Measurements from ENCODE around the gene DAPK2. TPM values are rescaled to one million over a fixed set of nuclear protein-coding genes. Genes with fewer than 3 reads are reported as not detected.
A peak's percentile ranks its signal among the peaks of the same experiment; 100 is the strongest.

Gene DAPK2
- total and polyA plus RNA-seq, 12 donors = 20.8 to 62.6 (median 38.5) TPM

- no peak for DNase-seq
- Histone ChIP-seq H3K36me3 (peaks cover 0 to 55% (median 0%) of the 10 kb centered on the region in 9 donors), H3K4me3 (no peak overlapping the region), H3K4me1 (peaks cover 0 to 52% (median 22%) of the 10 kb centered on the region in 9 donors), H3K27me3 (no peaks in the 10 kb centered on the region), H3K9me3 (no peaks in the 10 kb centered on the region), H3K27ac (no peak overlapping the region)
- 87 to 88% methylated on average over 16 of the region's 16 CpGs for WGBS, 2 donors
- intact Hi-C loops (cut with DNase I) = no loop called here
- TF ChIP-seq, protein P1, sequence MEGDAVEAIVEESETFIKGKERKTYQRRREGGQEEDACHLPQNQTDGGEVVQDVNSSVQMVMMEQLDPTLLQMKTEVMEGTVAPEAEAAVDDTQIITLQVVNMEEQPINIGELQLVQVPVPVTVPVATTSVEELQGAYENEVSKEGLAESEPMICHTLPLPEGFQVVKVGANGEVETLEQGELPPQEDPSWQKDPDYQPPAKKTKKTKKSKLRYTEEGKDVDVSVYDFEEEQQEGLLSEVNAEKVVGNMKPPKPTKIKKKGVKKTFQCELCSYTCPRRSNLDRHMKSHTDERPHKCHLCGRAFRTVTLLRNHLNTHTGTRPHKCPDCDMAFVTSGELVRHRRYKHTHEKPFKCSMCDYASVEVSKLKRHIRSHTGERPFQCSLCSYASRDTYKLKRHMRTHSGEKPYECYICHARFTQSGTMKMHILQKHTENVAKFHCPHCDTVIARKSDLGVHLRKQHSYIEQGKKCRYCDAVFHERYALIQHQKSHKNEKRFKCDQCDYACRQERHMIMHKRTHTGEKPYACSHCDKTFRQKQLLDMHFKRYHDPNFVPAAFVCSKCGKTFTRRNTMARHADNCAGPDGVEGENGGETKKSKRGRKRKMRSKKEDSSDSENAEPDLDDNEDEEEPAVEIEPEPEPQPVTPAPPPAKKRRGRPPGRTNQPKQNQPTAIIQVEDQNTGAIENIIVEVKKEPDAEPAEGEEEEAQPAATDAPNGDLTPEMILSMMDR (IDR thresholded peaks at IDR 0.05) = no peak
- ATAC-seq = peak in 1 of 8 donors; percentile 10
These were observed 123.4 kb downstream of the DAPK2 start for GRCh38 chr15:63922916-63923315.

DNA sequence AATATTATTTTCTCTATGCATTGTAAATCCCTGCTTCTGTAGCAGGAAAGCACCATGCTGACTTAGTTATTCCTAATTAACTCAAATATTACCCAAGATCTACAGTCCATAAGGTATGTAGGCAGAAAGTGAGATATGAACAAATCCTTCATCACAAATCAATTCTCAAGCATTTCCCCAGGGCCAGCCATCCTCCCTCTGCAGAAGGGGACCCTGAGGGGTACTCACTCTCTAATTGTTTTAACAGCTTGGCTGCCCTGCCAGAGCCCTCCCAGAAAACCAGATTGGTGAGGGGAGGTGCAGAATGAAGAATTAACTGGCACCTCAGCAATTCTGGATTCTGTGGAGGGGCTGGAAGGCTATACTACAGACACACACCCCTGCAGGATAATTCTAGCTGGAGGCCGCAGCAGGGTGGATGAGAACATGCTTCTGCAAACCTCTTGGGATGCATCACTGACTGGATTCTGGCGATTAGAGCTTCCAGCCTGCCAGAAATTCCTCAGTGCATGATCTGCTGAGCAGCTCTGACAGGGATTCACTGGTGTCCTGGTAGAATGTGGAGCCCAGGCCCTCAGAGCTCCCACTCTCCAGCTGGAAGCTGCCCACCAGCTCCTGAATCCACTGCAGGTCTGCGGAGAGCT is 123.9 kb downstream of the DAPK2 start:
- WGBS, 2 donors = 51 to 74% methylated on average over 3 of the region's 3 CpGs

GRCh38 chr15:63920504-63921175 is 125.6 kb downstream of the DAPK2 start:
- TF ChIP-seq, protein P1 (IDR thresholded peaks at IDR 0.05) = no peak
- Histone ChIP-seq H3K27me3 (no peaks in the 10 kb centered on the region), H3K36me3 (peaks cover 0 to 51% (median 0%) of the 10 kb centered on the region in 9 donors), H3K27ac (peak overlapping the region in 5 of 10 donors; percentile 4 to 47 (median 34)), H3K4me3 (no peak overlapping the region), H3K9me3 (no peaks in the 10 kb centered on the region), H3K4me1 (peaks cover 3 to 68% (median 39%) of the 10 kb centered on the region in 9 donors)
- peak in 2 of 8 donors; percentile 9 to 10 for ATAC-seq
- intact Hi-C loops (cut with DNase I) = no loop called here
- no peak for DNase-seq
- 63 to 68% methylated on average over 14 of the region's 14 CpGs for WGBS, 2 donors

More for the DNA sequence above, 123.9 kb downstream of the DAPK2 start:
- Histone ChIP-seq H3K9me3 (no peaks in the 10 kb centered on the region), H3K27me3 (no peaks in the 10 kb centered on the region), H3K27ac (no peak overlapping the region), H3K36me3 (peaks cover 0 to 55% (median 0%) of the 10 kb centered on the region in 9 donors), H3K4me1 (peaks cover 0 to 57% (median 22%) of the 10 kb centered on the region in 9 donors), H3K4me3 (no peak overlapping the region)
- peak in 4 of 8 donors; percentile 36 to 73 (median 54) for ATAC-seq
- DNase-seq = no peak
- intact Hi-C loops (cut with DNase I) = no loop called here
- TF ChIP-seq, protein P1 (IDR thresholded peaks at IDR 0.05) = no peak

DNA sequence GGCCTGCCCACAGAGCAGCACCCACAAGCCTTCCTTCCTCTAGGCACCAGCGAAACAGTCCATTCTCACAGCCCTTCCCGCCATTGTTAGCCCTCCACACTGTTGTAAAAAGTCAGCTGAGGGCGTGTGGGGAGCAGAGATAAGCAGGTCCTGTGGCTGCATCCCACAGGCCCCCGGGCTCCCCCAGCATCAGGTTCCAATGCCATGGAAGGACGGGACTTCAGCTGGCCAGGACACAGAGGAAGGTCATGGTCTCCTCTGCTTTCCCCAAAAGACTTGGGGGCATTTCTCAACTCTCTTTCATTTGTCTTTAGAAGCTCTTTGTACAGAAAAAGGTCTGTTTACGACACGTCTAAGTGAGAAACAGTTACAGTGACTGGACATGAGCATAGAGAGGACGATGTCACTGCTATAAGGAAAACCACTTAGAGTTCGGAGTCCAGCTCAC is 127.4 kb downstream of the DAPK2 start:
- TF ChIP-seq, protein P1 (IDR thresholded peaks at IDR 0.05) = no peak
- peaks cover 8 to 79% (median 45%) of the 10 kb centered on the region in 9 donors for H3K4me1 ChIP-seq
- peaks cover 0 to 38% (median 0%) of the 10 kb centered on the region in 9 donors for H3K36me3 ChIP-seq
- no peaks in the 10 kb centered on the region for H3K9me3 ChIP-seq
- DNase-seq = no peak
- ATAC-seq = no peak
- intact Hi-C loops (cut with DNase I) = loop anchor here in 4 of 10 donors (5.0 to 10.0 kb wide), 2 partner anchors 126 to 128 kb away; partner anchors contain the start of gene DAPK2 (in 4 of the 4)
- H3K27ac ChIP-seq = peak overlapping the region in 3 of 10 donors; percentile 6 to 30 (median 13)
- H3K27me3 ChIP-seq = no peaks in the 10 kb centered on the region
- 89% methylated on average over 9 of the region's 9 CpGs for whole genome bisulfite sequencing, 2 donors
- H3K4me3 ChIP-seq = no peak overlapping the region
